CD14-positive monocyte (primary cell): Measurements from ENCODE around the gene SPTLC2. TPM values are rescaled to one million over a fixed set of nuclear protein-coding genes. Genes with fewer than 3 reads are reported as not detected.

Source experiments
- DNase-seq, 3 donors: peaks; one replicate each; pipeline ENCODE4 v3.0.0-alpha.2; 2011 to 2022
- H2AFZ ChIP-seq: 2 replicates; pipeline ENCODE4 v1.6.0; 2012; ENCODE audit warnings: mild to moderate bottlenecking, low read depth, low read length, inconsistent platforms; ENCODE audit not compliant: insufficient read depth, poor library complexity, severe bottlenecking
- H3K27ac ChIP-seq, 2 donors: 1 replicate in 1 of 2; 2 replicates in 1 of 2; pipeline ENCODE4 v1.5.1; 2012 to 2013; ENCODE audit warnings: low read length in 2 of 2, control low read depth in 1 of 2, inconsistent platforms in 1 of 2, low read depth in 1 of 2, mild to moderate bottlenecking in 1 of 2
- H3K27me3 ChIP-seq, 2 donors: one replicate each; pipeline versions ENCODE4 v1.6.0 to v1.6.1; 2011 to 2013; ENCODE audit warnings: low read length in 2 of 2; ENCODE audit not compliant: control insufficient read depth in 2 of 2, insufficient read depth in 2 of 2
- H3K36me3 ChIP-seq, 2 donors: replicated peaks in 1 of 2; 1 replicate in 1 of 2; 2 replicates in 1 of 2; pipeline versions ENCODE4 v1.5.1 to v1.6.1; 2012 to 2013; ENCODE audit warnings: low read length in 2 of 2, control low read depth in 1 of 2, inconsistent platforms in 1 of 2, mild to moderate bottlenecking in 1 of 2; ENCODE audit not compliant: insufficient read depth in 2 of 2, control insufficient read depth in 1 of 2
- H3K4me1 ChIP-seq, 2 donors: 1 replicate in 1 of 2; 2 replicates in 1 of 2; pipeline versions ENCODE4 v1.5.1 to v1.6.1; 2012 to 2013; ENCODE audit warnings: low read length in 2 of 2, control low read depth in 1 of 2, inconsistent platforms in 1 of 2, mild to moderate bottlenecking in 1 of 2, moderate library complexity in 1 of 2; ENCODE audit not compliant: insufficient read depth in 2 of 2, control insufficient read depth in 1 of 2
- H3K4me2 ChIP-seq: replicated peaks from 2 replicates; pipeline ENCODE3; 2012; ENCODE audit warnings: low read length, moderate library complexity, mild to moderate bottlenecking; ENCODE audit not compliant: poor library complexity, severe bottlenecking; ENCODE audit errors: extremely low read depth
- H3K4me3 ChIP-seq, 3 experiments: fragments of 200-600 bp in 1 of 3; sonication (generic) in 1 of 3; replicated peaks in 1 of 3; 1 replicate in 2 of 3; 2 replicates in 1 of 3; pipeline ENCODE4 v1.5.1; 2011 to 2013; ENCODE audit warnings: low read length in 3 of 3, mild to moderate bottlenecking in 3 of 3, control low read depth in 2 of 3, low read depth in 2 of 3, inconsistent platforms in 1 of 3, moderate library complexity in 1 of 3
- H3K79me2 ChIP-seq: 2 replicates; pipeline ENCODE4 v1.6.0; 2012; ENCODE audit warnings: mild to moderate bottlenecking, control low read depth, inconsistent platforms, low read length, moderate library complexity; ENCODE audit not compliant: insufficient read depth
- H3K9ac ChIP-seq: 2 replicates; pipeline ENCODE4 v1.6.0; 2017; ENCODE audit warnings: low read length, mild to moderate bottlenecking; ENCODE audit not compliant: insufficient read depth, poor library complexity, severe bottlenecking
- H3K9me3 ChIP-seq, 2 donors: replicated peaks in 1 of 2; 1 replicate in 1 of 2; 2 replicates in 1 of 2; pipeline versions ENCODE4 v1.5.1 to v1.6.1; 2012 to 2013; ENCODE audit warnings: low read length in 2 of 2, control low read depth in 1 of 2; ENCODE audit not compliant: control insufficient read depth in 1 of 2, insufficient read depth in 1 of 2
- H4K20me1 ChIP-seq: 2 replicates; pipeline ENCODE4 v1.6.0; 2012; ENCODE audit warnings: mild to moderate bottlenecking, low read length, control low read depth, moderate library complexity; ENCODE audit not compliant: insufficient read depth
- H3K27ac Mint-ChIP-seq, 7 donors: one replicate each; pipeline ENCODE4 v1.8.0; 2020; ENCODE audit warnings: mild to moderate bottlenecking in 7 of 7, mixed read lengths in 7 of 7, moderate library complexity in 6 of 7, inconsistent platforms in 2 of 7
- H3K27me3 Mint-ChIP-seq, 3 donors: one replicate each; pipeline ENCODE4 v1.8.0; 2021 to 2022; ENCODE audit warnings: low read depth in 3 of 3, mild to moderate bottlenecking in 3 of 3, mixed read lengths in 3 of 3, moderate library complexity in 3 of 3, inconsistent platforms in 1 of 3
- H3K36me3 Mint-ChIP-seq, 2 donors: one replicate each; pipeline ENCODE4 v1.8.0; 2020; ENCODE audit warnings: mixed read lengths in 2 of 2, inconsistent platforms in 1 of 2, mild to moderate bottlenecking in 1 of 2
- H3K4me1 Mint-ChIP-seq: one replicate; pipeline ENCODE4 v1.8.0; 2020; ENCODE audit warnings: mild to moderate bottlenecking, mixed read lengths
- H3K4me3 Mint-ChIP-seq, 2 donors: one replicate each; pipeline ENCODE4 v1.8.0; 2020; ENCODE audit warnings: mild to moderate bottlenecking in 2 of 2, mixed read lengths in 2 of 2, moderate library complexity in 1 of 2
- H3K9me3 Mint-ChIP-seq, 7 donors: one replicate each; pipeline ENCODE4 v1.8.0; 2020 to 2022; ENCODE audit warnings: mixed read lengths in 7 of 7, mild to moderate bottlenecking in 6 of 7, moderate library complexity in 6 of 7, inconsistent platforms in 2 of 7
- CTCF ChIP-seq: fragments of 200-600 bp; IDR thresholded peaks from one replicate; pipeline ENCODE4 v1.8.0; 2022; ENCODE audit warnings: antibody characterized with exemption, mild to moderate bottlenecking
- WGBS: methylation state at CpG from one replicate; pipeline ENCODE4 v1.1.5; 2013; ENCODE audit warnings: missing lambda C conversion rate; ENCODE audit not compliant: insufficient coverage; 5-methylcytosine and 5-hydroxymethylcytosine counted together
- intact Hi-C, 2 donors: fragments of 100-400 bp; cut with micrococcal nuclease; formaldehyde crosslinking; loops; one replicate each; pipeline versions ENCODE4 v1.15.0 to v1.15.1; 2023
- polyA plus RNA-seq, 3 donors: library from polyadenylated mRNA; depleted of rRNA in 1 of 3; unstranded in 2 of 3; stranded (reverse) in 1 of 3; fragments of 300-500 nt in 2 of 3; fragments of >200 nt in 1 of 3; fragmentation: Illumina TruSeq in 2 of 3; gene quantifications; 1 replicate in 2 of 3; 2 replicates in 1 of 3; pipeline ENCODE4 v1.2.3, GENCODE V29; 2012 to 2021

Gene SPTLC2
- polyA plus RNA-seq, 3 donors, result 38.1 to 81.9 (median 73.1) TPM

DNA sequence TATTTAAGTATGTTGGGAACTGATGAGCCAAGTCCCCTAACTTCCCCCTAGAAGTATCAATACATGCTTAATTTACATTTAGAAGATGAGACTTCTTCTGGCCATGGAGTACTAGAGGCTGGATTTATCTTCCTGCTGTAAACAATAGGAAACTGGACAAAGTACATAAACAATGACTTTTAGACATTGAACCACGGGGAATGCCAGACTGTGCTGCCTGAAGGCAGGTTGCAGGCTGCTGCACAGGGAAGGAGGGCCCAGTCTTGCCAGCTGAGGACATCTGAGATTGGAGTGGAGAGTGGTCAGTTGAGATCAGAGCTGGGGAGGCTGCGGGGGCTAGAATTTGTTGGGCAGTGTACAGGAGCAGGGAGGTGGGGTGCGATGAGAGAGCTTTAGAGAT, 93.3 kb downstream of the SPTLC2 start:
- Histone ChIP-seq H3K36me3 (peaks cover 46 to 84% of the 10 kb centered on the region in 2 donors), H3K9me3 (no peaks in the 10 kb centered on the region), H3K27ac (no peak overlapping the region), H3K4me3 (no peak overlapping the region), H3K27me3 (no peaks in the 10 kb centered on the region), H2AFZ (no peak overlapping the region), H3K4me2 (no peak overlapping the region), H4K20me1 (peaks cover 94% of the 10 kb centered on the region), H3K79me2 (peaks cover 33% of the 10 kb centered on the region), H3K9ac (no peak overlapping the region), H3K4me1 (peaks cover 0 to 6% of the 10 kb centered on the region in 2 donors)
- Mint-ChIP-seq H3K9me3 (no peaks in the 10 kb centered on the region), H3K4me1 (peaks cover 12% of the 10 kb centered on the region), H3K4me3 (no peak overlapping the region), H3K27me3 (no peaks in the 10 kb centered on the region), H3K27ac (peak overlapping the region in 3 of 7 donors; percentile 13 to 50 (median 47)), H3K36me3 (peaks cover 58 to 79% of the 10 kb centered on the region in 2 donors)
- no peak for DNase-seq
- 67% methylated on average over 3 of the region's 3 CpGs for WGBS
- no peak for TF ChIP-seq CTCF
- intact Hi-C loops, result loop anchor here in 1 of 2 donors (10.0 kb wide), 1 partner anchor 58 kb away; no protein-coding TSS in a partner anchor

DNA sequence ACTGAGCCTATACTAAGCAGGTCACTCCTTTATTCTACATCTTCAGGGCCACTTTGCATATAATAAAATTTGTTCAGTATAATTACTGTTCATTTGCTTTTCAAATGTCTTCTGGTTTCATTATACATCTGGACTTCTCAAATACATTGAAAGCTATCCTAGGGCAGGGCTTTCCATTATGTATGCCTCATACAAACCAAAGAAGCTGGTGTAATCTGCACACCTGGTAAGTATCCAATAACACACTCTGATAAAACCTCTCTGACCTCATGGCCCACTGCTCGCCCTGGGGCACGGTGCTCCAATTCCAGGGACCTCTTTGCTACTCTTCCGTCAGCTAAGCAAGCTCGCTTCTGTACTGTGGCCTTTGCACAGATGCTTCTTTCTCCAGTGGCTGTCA, 95.9 kb downstream of the SPTLC2 start:
- no peak overlapping the region for H3K4me3 ChIP-seq
- TF ChIP-seq CTCF, result no peak
- H2AFZ ChIP-seq, result no peak overlapping the region
- peaks cover 23% of the 10 kb centered on the region for H3K79me2 ChIP-seq
- H3K27me3 ChIP-seq, result no peaks in the 10 kb centered on the region
- no peak overlapping the region for H3K4me2 ChIP-seq
- peaks cover 95% of the 10 kb centered on the region for H4K20me1 ChIP-seq
- H3K4me3 Mint-ChIP-seq, result no peak overlapping the region
- H3K9ac ChIP-seq, result no peak overlapping the region
- no peak for DNase-seq
- intact Hi-C loops, result loop anchor here in 1 of 2 donors (10.0 kb wide), 1 partner anchor 56 kb away; no protein-coding TSS in a partner anchor
- peaks cover 15% of the 10 kb centered on the region for H3K4me1 Mint-ChIP-seq
- peaks cover 74 to 94% of the 10 kb centered on the region in 2 donors for H3K36me3 Mint-ChIP-seq
- H3K36me3 ChIP-seq, result peaks cover 69 to 99% of the 10 kb centered on the region in 2 donors
- H3K9me3 ChIP-seq, result no peaks in the 10 kb centered on the region
- H3K27ac ChIP-seq, result no peak overlapping the region
- no peaks in the 10 kb centered on the region for H3K27me3 Mint-ChIP-seq
- peak overlapping the region in 1 of 7 donors; percentile 66 for H3K27ac Mint-ChIP-seq
- peaks cover 0 to 7% of the 10 kb centered on the region in 2 donors for H3K4me1 ChIP-seq
- no peaks in the 10 kb centered on the region for H3K9me3 Mint-ChIP-seq
- WGBS, result 100% methylated on average over 4 of the region's 4 CpGs
